Activated T-cell treated with anti-CD3 and anti-CD28 coated beads for 24 hours (primary cell): ENCODE measurements around the gene STX2.
"Not testable (repeated sequence)": the region's sequence is repeated elsewhere in the genome, so short reads cannot be mapped to it uniquely, and the experiment has no call there.

Experiments used
- DNase-seq: peaks from one replicate; pipeline ENCODE4 v3.0.0-alpha.2; 2020; ENCODE audit warnings: low read depth

STX2 gene

DNA sequence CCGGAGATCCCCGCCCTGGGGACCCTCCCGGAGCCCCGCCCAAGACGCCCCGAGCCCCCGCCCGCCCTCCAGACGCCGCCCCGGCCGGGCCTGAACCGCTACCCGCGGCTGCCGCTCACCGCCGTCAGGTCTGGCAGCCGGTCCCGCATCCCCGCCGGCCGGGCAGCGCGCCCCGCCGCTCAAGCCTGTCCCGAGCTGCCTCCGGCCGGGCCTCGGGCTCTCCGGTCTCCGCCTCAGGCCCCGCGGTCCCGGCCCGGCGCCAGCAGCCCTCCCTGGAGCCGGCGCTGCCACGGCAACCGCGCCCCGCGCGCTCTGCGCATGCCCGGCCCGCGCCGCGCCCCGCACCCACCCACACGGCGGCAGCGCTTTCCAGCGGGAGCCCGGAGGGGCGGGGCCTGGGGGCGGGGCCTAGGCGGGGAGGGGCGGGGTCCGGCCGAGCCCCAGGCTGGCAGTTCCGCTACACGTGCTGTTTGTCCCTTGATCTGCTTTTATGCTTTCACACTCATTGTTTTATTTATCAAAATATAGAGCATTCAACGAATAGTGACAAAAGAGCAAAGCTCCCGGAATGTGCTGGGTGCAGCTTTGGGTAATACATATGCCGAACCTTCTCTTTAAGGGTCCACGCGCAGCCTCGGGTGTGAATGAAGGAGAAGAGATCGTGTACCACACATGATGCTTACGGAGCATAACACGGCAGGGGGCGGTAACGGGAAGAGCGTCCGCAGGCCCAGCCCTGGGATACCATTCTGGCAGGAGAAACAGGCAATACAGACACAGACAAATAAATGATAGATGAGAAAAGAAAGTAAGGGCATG is at the start of gene STX2:
TSS of gene STX2 (minus strand) at position 300 of the 819 bp plus-strand sequence. CDS start at position 149, 151 bp downstream.
- DNase-seq, result peak; percentile 88

DNA sequence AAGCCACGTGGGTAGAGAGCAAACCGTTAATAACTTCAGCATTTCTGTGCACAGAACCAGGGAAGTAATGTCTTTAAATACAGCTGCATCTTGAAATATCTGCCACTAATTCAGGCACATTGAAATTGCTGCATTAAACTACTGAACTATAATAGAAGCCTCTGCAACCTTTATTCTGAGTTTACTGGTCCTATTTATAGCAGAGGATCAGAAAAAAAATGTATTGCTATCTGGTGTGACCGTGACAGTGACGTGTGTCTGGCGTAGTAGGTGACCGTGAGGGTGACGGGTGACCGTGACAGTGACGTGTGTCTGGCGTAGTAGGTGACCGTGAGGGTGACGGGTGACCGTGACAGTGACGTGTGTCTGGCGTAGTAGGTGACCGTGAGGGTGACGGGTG is 48.1 kb upstream of the STX2 start:
- DNase-seq, result not testable (repeated sequence)

DNA sequence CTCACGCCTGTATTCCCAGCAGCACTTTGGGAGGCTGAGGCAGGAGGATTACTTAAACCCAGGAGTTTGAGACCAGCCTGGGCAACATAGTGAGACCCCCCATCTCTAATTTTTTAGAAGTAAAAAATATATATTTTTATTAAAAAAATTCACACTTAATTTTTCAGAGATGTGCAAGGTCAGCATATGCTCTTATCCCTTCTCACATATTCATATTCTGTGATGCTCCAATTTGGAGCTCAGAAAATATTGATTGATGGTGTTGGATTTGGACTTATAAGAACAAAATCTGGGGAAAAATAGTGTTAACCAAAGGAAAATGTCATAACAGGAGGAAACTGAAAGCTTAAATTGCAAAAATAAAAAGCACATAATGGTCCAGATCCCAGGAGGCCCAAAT is 42.5 kb upstream of the STX2 start:
- no peak for DNase-seq

DNA sequence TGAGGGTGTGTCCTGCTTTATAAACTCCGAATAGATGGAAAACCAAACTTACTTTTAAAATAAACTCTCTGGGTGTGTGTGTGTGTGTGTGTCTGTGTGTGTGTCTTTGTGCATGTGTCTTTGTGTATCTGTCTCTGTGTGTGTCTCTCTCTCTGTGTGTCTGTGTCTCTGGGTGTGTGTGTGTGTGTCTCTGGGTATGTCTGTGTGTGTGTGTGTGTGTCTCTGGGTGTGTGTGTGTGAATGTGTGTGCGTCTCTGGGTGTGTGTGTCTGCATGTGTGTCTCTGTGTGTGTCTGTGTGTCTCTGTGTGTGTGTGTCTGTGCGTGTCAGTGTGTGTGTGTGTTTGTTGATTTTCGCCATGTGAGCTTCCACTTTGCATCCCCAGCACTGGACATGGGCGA is 42.0 kb upstream of the STX2 start:
- no peak for DNase-seq

DNA sequence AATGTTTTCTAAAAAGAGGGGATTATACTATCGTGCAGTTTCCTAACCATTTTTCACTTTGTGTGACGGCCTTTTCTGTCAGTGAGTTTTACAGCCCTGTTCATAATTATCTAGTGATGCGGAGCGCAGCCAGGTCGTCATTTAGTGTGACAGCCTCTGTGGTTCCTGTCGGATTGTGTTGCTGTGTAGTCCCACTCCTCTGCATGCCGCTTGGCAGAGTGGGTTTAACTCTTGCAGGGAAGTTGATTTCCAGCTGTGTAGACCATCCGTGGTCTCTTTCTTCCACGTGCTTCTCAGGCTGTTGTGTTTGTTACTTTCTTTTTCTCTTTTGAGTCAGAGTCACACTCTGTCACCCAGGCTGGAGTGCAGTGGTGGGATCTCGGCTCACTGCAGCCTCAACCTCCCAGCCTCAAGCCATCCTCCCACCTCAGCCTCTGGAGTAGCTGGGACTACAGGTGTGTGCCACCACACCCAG is 41.4 kb upstream of the STX2 start:
- DNase-seq, result no peak

DNA sequence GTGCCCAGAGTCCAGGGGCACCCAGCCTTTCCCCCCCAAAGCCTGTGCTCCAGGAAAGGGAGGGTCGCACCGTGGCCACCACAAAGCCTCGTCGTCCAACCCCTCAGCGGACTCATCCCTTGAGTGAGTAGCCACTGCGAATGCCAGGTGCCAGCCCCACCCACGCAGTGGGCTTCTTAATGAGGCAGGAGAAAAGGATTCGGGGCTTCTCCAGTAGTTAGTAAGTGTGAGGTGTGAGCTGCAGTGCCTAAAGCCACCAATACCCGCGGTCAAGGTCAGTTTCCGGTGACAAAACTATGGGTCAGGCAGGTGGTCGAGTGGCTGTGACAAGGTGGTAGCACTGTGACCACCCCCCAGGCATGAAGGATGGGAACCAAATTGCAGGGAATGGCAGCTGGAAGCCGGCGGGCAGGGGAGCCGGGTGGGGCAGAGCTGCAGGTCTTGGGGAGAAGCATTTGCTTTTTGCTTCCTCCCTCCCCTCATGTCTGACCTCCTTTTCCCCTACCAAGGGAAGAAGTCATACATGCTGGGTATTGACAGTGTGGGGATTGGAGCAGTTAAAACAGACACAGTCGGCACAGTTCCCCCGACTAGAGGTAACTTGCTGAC is 40.8 kb upstream of the STX2 start:
- no peak for DNase-seq

DNA sequence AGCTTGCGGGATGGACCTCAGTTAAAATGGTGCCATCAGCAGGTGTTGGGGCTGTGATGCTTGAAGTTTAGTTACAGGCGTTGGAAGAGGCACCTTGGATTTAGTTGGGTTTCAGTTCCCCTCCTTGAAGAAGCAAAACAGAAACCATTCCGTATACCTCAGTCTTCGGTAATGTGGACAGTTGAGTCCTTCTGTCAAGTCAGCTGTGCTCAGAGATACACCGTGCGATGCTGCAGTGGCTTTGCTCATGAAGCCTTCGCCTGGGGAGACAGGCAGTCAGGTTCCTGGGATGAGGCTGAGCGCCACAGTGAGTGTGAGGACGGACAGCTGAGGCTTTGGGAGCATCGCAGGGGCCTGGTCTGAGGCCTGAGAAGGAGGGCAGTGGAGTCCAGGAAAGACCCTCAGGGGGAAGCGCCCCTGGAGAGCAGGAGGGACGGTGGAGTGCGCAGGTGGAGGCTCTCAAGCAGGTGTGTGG is 40.2 kb upstream of the STX2 start:
- DNase-seq, result no peak

DNA sequence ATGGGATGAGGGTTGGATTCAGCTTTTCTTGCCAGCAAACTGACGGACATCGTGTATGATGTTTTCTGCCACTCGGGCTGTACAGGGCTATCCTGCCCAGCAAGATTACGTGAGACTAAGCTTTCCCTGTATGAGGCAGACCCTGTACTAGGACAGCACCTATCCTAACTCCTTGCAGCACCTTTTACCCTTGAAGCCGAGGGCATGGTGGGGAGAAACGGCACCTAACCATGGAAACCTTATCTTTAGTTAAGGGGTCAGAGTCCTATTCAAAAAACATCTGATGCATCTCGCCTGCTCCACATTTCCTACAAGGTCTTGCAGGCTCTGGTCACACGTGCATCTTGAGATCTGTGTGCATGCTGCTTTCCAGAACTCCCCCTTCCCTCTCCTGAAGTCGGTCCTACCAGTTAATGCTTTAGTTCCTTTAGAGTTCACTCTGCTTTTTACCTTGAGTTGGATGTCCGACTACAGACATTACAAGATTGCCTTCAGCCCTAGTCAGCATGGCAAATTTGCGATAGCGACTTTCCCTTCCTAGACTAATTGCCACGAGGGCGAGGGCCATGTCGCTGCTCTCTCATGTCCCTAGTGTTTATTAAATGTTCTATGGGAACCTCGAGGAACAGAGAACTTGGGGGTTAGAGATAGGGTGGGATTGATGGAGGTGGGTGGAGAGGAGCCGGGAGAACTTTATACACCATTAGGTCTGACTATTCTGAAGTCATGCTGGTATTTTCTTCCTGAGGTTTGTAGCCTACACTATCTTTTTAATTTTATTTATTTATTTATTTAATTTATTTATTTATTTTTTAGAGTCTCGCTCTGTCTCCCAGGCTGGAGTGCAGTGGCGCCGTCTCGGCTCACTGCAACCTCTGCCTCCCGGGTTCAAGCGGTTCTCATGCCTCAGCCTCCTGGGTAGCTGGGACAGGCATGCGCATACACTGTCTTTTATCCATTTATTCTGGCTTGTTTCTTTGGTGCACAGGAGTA is 39.4 kb upstream of the STX2 start:
- DNase-seq, result no peak

DNA sequence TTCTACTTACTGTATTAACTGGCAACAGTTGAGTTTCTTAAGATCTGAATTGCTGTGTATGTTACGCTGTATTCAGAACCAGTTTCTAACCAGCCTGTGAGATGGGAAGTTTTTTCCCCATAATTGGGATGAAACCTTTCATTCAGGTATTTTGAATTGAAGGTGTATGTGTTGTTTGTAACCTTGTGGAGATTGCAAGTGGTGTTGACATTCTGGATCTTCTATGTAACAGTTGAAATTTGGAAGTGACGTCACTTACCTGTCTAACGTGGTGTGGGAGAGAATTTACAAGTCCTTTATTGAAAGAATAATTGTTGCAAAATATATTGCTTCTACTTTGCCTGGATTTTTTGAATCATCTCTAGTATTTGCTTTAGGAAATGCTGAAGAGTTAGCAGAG is 38.3 kb upstream of the STX2 start:
- no peak for DNase-seq

DNA sequence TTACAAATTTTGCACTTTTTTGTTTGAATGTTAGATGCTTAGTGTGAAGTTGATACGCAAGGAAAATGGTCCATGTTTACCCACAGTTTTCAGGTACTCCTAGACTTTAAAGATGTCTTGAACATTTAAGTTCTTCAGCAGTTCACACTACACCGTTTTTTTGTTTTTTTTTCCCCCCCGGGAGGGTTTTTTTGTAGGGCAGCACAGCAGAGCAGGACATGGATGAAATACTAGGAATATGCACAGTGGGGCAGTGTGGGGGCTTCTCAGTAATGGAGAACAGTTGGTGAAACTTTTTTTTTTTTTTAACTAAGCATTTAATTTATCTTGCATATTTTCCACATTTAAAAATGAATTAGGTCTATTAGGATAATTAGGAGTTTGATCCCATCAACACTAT is 37.7 kb upstream of the STX2 start:
- DNase-seq, result no peak

DNA sequence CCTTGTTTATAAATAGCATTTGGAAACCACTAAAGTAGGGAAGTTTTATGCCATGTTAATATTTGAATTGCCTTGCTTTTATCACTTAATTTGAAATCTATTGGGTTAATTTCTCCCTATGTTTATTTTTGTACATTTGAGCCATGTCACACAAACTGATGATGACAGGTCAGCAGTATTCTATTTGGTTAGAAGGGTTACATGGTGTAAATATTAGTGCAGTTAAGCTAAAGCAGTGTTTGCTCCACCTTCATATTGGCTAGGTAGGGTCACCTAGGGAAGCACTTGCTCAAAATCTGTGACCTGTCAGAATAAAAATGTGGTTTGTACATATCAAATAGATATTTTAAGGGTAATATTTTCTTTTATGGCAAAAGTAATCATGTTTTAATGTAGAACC is 37.2 kb upstream of the STX2 start:
- DNase-seq, result no peak

DNA sequence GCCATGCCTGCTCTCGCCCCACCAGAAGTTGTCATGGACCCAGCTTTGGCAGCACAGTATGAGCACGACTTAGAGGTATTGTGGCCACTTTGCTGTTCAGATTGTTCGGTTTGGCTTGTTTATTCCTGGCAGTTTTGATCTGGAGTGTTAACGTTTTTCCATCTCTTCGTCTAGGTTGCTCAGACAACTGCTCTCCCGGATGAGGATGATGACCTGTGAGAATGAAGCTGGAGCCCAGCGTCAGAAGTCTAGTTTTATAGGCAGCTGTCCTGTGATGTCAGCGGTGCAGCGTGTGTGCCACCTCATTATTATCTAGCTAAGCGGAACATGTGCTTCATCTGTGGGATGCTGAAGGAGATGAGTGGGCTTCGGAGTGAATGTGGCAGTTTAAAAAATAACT is 36.7 kb upstream of the STX2 start:
- not testable (repeated sequence) for DNase-seq

DNA sequence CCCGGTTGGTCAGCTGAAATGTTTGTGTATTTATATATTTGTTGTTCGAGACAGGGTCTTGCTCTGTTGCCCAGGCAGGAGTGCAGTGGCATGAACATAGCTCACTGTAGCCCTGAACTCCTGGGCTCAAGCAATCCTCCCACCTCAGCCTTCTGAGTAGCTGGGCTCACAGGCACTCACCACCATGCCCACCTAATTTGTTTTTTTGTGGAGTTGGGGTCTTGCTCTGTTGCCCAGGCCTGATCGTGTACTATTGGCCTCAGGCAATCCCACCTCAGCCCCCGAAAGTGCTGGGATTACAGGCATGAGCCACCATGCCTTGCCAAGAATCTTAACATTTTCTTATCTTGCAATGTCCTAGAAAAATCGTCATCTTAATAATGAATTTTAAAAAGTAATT is 36.1 kb upstream of the STX2 start:
- no peak for DNase-seq

DNA sequence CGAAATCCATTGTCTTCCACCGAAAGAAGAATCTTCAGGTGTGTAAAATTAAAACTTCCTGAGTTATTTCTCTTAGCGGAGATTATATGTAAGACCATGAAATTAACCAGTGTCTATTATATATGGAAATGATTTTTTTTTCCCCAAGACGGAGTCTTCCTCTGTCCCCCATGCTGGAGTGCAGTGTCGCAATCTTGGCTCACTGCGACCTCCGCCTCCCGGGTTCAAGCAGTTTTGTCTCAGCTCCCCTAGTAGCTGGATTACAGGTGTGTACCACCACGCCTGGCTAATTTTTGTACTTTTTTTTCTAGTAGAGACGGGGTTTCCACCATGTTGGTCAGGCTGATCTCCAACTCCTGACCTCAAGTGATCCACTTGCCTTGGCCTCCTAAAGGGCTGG is 35.6 kb upstream of the STX2 start:
- DNase-seq, result no peak

DNA sequence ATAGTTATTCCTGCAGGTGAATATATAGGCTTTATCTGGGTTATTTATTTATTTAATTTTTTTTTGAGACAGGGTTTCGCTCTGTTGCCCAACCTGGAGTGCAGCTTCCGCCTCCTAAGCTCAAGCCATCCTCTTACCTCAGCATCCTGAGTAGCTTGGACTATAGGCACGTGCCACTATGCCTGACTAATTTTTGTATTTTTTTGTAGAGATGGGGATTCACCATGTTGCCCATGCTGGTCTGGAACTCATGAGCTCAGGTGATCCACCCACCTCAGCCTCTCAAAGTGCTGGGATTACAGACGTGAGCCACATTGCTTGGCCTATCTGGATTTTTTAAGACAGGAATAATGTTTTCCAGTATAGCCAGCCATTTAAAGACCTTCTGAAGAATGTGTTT is 34.8 kb upstream of the STX2 start:
- no peak for DNase-seq

DNA sequence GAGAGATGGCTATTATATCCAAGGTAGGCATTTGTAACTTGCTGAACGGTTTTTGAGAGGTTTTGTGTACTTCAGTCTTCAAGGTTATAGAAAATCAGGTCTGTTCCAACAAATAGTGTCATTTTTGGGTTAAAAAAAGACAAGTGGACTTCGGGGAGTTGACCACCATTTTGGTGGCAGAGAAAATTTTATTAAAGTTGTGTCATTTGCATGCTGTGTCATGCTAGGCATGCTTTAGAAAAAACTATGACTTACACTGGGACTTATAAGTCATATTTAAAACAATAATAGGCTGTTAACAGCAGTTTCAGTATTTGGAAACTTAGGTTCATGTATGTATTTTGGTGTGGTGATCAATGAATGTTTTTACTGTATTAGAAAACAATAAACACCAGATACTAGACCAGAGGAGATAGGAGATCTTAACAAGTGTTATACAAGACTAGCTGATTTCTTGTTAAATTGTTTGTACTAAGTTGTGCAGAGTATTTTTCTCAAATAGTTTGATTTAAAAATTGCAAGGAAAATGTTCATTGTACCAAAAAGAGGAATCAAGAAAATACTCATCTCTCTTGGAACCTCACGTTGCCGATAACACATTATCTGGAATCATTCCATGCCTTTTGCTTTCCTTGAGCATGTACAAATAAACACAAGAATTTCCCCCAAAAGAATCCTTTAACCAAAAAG is 34.2 kb upstream of the STX2 start:
- no peak for DNase-seq

DNA sequence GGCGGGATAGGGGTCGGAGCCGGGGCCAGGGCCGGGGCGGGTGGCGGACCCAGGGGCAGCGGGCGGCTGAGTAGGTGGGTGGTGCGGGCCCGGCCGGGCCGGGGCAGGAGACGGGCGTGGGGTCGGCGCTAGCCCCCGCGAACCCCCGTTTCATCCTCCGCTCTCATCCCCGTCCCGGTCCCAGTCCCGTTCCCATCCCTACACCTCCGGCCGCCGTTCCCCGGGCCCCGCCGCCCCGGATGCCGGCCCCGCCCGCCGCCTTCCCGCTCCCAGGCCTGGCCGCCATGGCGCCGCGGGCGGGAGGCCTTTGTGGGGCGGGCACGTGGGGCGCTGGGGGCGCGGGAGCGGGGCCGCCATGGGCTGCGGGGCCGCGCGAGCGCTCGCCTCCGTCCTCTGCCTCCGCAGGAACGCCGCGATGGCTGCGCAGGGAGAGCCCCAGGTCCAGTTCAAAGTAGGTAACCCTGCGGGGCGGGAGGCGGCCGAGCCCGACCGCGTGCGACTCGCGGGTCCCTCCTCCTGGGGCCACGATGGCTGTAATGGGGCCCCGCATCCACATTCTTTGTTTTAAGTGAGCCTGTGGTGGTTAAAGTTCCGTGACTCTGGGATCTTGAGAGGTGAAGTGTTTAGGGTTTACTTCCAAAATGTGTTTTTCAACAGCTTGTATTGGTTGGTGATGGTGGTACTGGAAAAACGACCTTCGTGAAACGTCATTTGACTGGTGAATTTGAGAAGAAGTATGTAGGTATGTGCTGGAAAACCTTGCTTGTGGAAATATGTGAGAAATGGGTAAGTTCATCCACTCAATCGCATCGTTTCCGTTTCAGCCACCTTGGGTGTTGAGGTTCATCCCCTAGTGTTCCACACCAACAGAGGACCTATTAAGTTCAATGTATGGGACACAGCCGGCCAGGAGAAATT is 33.4 kb upstream of the STX2 start:
- DNase-seq, result peak; percentile 27

DNA sequence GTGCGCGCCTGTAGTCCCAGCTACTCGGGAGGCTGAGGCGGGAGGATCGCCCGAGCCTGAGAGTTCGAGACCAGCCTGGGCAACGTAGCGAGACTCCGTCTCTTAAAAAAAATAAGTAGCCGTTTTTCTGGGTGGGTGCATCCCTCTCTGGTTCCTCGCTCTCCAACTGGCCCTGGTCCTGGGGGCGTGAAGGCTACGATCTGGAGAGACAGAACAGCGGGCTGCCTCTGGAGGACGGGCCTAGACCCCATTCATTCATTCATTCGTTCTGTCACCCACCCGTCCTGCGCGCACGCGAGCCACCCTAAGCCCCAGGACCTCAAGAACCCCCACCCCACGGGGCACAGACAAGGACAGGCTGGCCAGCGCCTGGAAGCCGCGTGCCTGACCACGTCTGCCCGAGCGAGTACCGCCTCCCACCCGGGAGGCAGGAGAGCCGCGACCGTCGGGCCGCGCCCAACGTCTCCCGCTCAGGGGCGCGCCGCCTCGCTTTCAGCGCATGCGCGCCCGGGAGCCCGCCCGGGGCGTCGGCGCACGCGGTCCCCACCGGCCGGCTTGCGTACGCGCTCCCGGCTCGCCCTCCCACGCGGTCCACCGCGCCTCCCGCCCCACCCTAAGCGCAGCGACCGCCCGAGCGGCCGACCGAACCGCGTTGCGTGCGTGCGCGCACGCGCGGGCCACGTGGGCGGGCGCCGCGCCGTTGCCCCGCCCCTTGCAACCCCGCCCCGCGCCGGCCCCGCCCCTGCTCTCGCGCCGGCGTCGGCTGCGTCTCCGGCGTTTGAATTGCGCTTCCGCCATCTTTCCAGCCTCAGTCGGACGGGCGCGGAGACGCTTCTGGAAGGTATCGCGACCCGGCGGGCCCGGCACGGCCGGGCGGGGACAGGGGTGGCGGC is 32.5 kb upstream of the STX2 start, which contains the start of gene RAN:
TSS of gene RAN (plus strand) at position 781 of the 893 bp plus-strand sequence. CDS start 528 bp downstream, outside the sequence.
- DNase-seq, result peak; percentile 93
